ENCODE results near the gene ILK. TPM values are rescaled to one million over a fixed set of nuclear protein-coding genes. Genes with fewer than 3 reads are reported as not detected.

Gene ILK
- total RNA-seq, 2 donors from 2014 or later = 115 to 157 TPM

DNA sequence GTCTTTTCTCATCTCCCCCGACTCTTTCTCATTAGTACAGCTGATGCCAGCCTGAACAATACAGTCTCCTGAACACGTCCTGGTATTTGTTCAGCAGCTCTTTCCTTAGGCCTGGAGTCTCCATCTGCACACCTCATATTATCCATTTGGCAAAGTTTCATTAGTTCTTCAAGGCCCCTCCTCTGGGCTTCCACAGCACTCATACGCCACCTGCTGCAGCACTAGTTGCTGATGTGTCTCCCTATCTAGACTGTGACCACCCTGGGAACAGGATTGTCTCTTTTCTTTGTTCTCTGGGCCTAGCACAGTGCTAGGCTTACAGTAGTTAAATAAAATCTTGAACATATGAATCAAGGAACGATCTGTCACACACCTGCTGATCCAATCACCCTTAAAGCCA lies 34.9 kb downstream of the ILK start:
- Histone ChIP-seq H3K27ac (no peak overlapping the region), H3K4me1 (peaks cover 5% of the 10 kb centered on the region), H3K27me3 (no peaks in the 10 kb centered on the region), H3K9me3 (no peaks in the 10 kb centered on the region), H3K4me3 (no peak overlapping the region), H3K9ac (ENCODE audit: low read depth in 2 of 2, low read length in 2 of 2) (peak overlapping the region; percentile 5 to 19), H3K36me3 (no peaks in the 10 kb centered on the region)
- DNase-seq = no peak
- intact Hi-C loops (cut with DNase I) = no loop called here
- TF ChIP-seq, protein P1, sequence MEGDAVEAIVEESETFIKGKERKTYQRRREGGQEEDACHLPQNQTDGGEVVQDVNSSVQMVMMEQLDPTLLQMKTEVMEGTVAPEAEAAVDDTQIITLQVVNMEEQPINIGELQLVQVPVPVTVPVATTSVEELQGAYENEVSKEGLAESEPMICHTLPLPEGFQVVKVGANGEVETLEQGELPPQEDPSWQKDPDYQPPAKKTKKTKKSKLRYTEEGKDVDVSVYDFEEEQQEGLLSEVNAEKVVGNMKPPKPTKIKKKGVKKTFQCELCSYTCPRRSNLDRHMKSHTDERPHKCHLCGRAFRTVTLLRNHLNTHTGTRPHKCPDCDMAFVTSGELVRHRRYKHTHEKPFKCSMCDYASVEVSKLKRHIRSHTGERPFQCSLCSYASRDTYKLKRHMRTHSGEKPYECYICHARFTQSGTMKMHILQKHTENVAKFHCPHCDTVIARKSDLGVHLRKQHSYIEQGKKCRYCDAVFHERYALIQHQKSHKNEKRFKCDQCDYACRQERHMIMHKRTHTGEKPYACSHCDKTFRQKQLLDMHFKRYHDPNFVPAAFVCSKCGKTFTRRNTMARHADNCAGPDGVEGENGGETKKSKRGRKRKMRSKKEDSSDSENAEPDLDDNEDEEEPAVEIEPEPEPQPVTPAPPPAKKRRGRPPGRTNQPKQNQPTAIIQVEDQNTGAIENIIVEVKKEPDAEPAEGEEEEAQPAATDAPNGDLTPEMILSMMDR (IDR thresholded peaks at IDR 0.05) = no peak

DNA sequence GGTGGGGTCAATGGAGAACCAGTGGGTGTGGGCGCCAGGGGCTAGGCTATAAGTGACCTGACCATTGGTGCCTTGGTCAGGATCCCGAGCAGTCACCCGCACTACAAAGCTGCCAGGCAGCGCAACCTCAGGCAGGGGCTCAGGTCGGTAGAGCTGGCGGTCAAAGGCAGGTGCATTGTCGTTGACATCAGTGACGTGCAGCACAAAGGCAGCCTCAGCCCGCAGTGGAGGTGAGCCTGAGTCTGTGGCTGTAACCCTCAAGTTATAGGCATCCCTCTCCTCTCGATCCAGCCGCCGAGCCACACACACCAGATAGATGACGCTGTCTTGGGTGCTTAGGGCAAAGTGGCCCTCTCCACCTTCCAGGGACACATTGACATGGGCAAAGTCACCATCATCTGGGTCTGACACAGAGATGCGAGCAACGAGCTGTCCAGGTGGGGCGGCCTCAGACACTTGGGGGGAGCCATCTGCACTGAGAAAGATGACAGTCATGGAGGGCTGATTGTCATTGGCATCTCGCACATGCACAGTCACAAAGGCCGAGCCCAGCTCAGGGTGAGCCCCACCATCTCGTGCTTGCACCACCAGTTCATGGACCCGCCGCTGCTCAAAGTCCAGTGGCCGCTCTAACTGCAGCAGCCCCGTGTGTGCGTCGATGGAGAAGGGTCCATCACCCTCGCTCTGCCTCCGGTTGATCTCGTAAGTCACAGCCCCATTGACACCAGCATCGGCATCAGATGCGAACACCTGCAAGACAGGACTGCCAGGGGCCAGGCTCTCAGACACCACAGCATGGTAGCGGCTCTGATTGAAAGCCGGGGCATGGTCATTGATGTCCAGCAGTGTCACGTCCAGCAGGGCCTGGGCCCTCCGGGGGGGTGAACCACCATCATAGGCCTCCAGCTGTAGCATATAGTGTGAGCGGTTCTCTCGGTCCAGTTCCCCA lies 36.7 kb downstream of the ILK start:
- intact Hi-C loops (cut with DNase I) = no loop called here
- no peaks in the 10 kb centered on the region for H3K36me3 ChIP-seq
- TF ChIP-seq, protein P1 (IDR thresholded peaks at IDR 0.05) = no peak
- no peak overlapping the region for H3K4me3 ChIP-seq
- H3K4me1 ChIP-seq = no peaks in the 10 kb centered on the region
- no peak for DNase-seq
- H3K9me3 ChIP-seq = no peaks in the 10 kb centered on the region
- H3K27me3 ChIP-seq = no peaks in the 10 kb centered on the region
- H3K27ac ChIP-seq = no peak overlapping the region
- H3K9ac ChIP-seq (ENCODE audit: low read depth in 2 of 2, low read length in 2 of 2) = no peak overlapping the region

DNA sequence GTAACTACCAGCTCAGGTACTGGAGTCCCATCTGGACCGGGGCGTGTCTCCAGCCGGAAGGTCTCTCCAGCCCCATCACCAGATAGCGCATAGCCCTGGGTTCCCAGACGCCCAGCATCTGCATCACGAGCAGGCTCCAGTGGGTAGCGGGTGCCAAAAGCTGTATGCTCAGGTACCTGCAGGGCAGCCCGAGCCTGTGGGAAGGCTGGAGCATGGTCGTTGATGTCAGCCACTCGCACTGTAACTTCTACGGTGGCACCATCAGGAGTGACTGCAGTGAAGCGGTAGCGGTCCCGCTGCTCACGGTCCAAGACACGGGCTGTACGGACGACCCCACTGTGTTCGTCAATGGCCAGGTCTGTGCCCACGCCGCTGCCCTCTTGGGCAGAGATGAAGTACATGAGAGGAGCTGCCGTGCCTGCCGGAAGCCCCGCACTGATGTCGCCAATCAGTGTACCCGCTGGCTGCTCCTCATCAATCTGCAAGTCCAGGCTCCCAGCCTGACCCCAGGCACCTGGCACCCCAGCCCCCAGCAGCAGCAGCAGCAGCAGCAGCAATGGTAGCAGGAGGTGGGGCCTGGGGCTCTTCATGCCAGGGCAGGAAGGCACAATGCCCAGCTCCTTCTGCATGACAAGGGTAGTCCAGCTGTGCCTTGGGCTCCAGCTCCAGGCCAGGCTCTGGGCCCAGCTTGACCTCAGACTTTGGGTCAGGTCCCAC lies 37.6 kb downstream of the ILK start:
- no peaks in the 10 kb centered on the region for H3K36me3 ChIP-seq
- no peaks in the 10 kb centered on the region for H3K9me3 ChIP-seq
- intact Hi-C loops (cut with DNase I) = no loop called here
- no peaks in the 10 kb centered on the region for H3K27me3 ChIP-seq
- no peak for DNase-seq
- no peak overlapping the region for H3K9ac ChIP-seq (ENCODE audit: low read depth in 2 of 2, low read length in 2 of 2)
- H3K4me1 ChIP-seq = no peaks in the 10 kb centered on the region
- no peak overlapping the region for H3K27ac ChIP-seq
- TF ChIP-seq, protein P1 (IDR thresholded peaks at IDR 0.05) = no peak
- no peak overlapping the region for H3K4me3 ChIP-seq

DNA sequence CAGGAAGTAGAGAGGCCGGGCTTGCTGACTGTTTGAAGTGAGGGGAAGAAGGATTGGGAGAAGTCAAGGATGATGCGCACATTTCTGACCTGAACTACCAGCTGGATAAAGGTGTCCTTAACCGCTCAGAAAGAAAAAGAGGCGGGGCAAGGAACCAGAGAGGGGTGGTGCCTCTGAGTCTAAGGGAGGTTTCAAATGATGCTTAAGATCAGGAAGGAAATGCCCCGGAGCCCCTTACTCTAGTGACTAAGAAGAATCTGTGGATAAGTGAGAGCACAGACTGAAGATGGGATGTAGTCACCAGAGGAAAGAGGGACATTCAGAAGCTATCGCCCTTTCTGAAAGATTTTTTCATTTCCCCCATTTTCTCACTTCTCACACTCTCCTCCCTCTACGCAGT lies 39.4 kb downstream of the ILK start:
- Histone ChIP-seq H3K36me3 (no peaks in the 10 kb centered on the region), H3K4me3 (no peak overlapping the region), H3K27me3 (no peaks in the 10 kb centered on the region), H3K9ac (ENCODE audit: low read depth in 2 of 2, low read length in 2 of 2) (no peak overlapping the region), H3K27ac (no peak overlapping the region), H3K4me1 (peaks cover 3% of the 10 kb centered on the region), H3K9me3 (no peaks in the 10 kb centered on the region)
- intact Hi-C loops (cut with DNase I) = no loop called here
- DNase-seq = no peak
- TF ChIP-seq, protein P1 (IDR thresholded peaks at IDR 0.05) = no peak

DNA sequence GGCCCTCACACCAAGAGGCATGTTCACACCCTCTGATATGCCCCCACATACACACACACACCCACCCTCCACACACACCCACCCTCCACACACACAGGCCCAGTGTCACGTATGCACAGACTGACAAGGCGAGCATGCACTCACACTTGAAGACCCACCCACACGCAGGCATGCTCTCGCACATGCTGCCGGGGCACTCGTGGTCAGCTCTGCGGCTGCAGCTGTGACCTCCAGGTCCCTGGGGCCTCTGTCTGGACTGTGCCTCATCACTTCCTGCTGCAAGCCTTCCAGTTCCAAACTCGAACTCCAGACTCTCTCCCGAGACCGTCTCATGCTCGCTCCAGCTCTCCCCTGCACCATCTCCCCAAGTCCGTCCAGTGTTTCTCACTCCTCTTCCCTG lies 42.5 kb downstream of the ILK start:
- H3K4me1 ChIP-seq = peaks cover 3% of the 10 kb centered on the region
- no peaks in the 10 kb centered on the region for H3K27me3 ChIP-seq
- DNase-seq = no peak
- no peak overlapping the region for H3K4me3 ChIP-seq
- H3K9me3 ChIP-seq = no peaks in the 10 kb centered on the region
- H3K9ac ChIP-seq (ENCODE audit: low read depth in 2 of 2, low read length in 2 of 2) = peak overlapping the region in 1 of 2 donors; percentile 17
- intact Hi-C loops (cut with DNase I) = loop anchor here (5.0 kb wide), 1 partner anchor 36 kb away; the partner anchor contains the start of gene MRPL17
- TF ChIP-seq, protein P1 (IDR thresholded peaks at IDR 0.05) = no peak
- H3K27ac ChIP-seq = peak overlapping the region; percentile 64
- H3K36me3 ChIP-seq = no peaks in the 10 kb centered on the region
